Stimulated activated CD8-positive, alpha-beta memory T cell treated with anti-CD3 and anti-CD28 coated beads, Interleukin-15, amount 100 ng/mL, for 24 hours (primary cell): ENCODE data around the gene POMT1.

Experiments
- DNase-seq: peaks from one replicate; pipeline ENCODE4 v3.0.0-alpha.2; 2020; ENCODE audit warnings: low read depth

POMT1 gene

GRCh38 chr9:131554843-131555351 is 52.2 kb downstream of the POMT1 start:
- no peak for DNase-seq

GRCh38 chr9:131555841-131556673 is 53.3 kb downstream of the POMT1 start:
- no peak for DNase-seq

- no peak for DNase-seq
These were observed 55.3 kb downstream of the POMT1 start for GRCh38 chr9:131557855-131558548.

- no peak for DNase-seq
These were observed 56.8 kb downstream of the POMT1 start for GRCh38 chr9:131559421-131560000.

GRCh38 chr9:131562032-131562959 is 59.6 kb downstream of the POMT1 start:
- DNase-seq: no peak

GRCh38 chr9:131565369-131565768 is 62.7 kb downstream of the POMT1 start:
- no peak for DNase-seq

- no peak for DNase-seq
These were observed 63.4 kb downstream of the POMT1 start for GRCh38 chr9:131566158-131566557.

- DNase-seq: no peak
These were observed 65.2 kb downstream of the POMT1 start for GRCh38 chr9:131567910-131568309.
